K562 (cell line): ENCODE measurements around the gene FSTL4. TPM values are rescaled to one million over a fixed set of nuclear protein-coding genes. Genes with fewer than 3 reads are reported as not detected.
A peak's percentile ranks its signal among the peaks of the same experiment; 100 is the strongest.

Experiments used
- ATAC-seq: fragments of 200-7000 bp; cut with Tn5 transposase; 3 replicates; pipeline ENCODE4 v1.9.1; 2020; ENCODE audit warnings: moderate library complexity
- BruUV-seq: library from RNA; stranded (reverse); fragments of 400-500 nt; replicated peaks from 2 replicates; lab custom pipeline; 2021; lab: Mats Ljungman, UMichigan
- CTCF ChIA-PET: fragments of 300-600 bp; formaldehyde crosslinking; extraction: SDS; loops from one replicate; lab custom pipeline; 2021; ENCODE audit warnings: low intra/inter-chr PET ratio; lab: Yijun Ruan, JAX
- POLR2A ChIA-PET: fragments of 300-600, 350-650 bp; sonication (Branson Sonifier 250); formaldehyde crosslinking; extraction: SDS; loops from one replicate; lab custom pipeline; 2021; ENCODE audit warnings: antibody characterized with exemption, inconsistent platforms; lab: Yijun Ruan, JAX
- DNase-seq, 4 experiments: peaks; one replicate each; pipeline versions ENCODE4 v3.0.0 to v3.0.0-alpha.2; 2011 to 2018; ENCODE audit warnings: low spot score in 3 of 4, mixed read lengths in 3 of 4; ENCODE audit errors: extremely low read depth in 1 of 4
- FAIRE-seq: peaks from 2 replicates; lab custom pipeline; 2011; peaks lifted over from hg19 to GRCh38; lab: Jason Lieb, UNC
- H2AFZ ChIP-seq: 2 replicates; pipeline ENCODE4 v1.6.0; 2011; ENCODE audit warnings: low read depth, low read length, control low read depth, inconsistent platforms
- H3K27ac ChIP-seq: fragments of 200-600 bp; 3 replicates; pipeline ENCODE4 v1.8.0; 2011; ENCODE audit warnings: low read depth, mild to moderate bottlenecking, control low read depth, inconsistent platforms, low read length, moderate library complexity, mixed read lengths; ENCODE audit errors: extremely low read depth
- H3K27me3 ChIP-seq, 2 experiments: fragments of 300-600 bp in 1 of 2; 2 replicates in 1 of 2; 3 replicates in 1 of 2; pipeline versions ENCODE4 v1.6.0 to v1.8.0; 2011; ENCODE audit warnings: inconsistent platforms in 2 of 2, low read length in 2 of 2, mild to moderate bottlenecking in 1 of 2, mixed read lengths in 1 of 2, moderate library complexity in 1 of 2; ENCODE audit not compliant: control insufficient read depth in 2 of 2, insufficient read depth in 2 of 2
- H3K36me3 ChIP-seq: fragments of 300-600 bp; 3 replicates; pipeline ENCODE4 v1.8.0; 2011; ENCODE audit warnings: mild to moderate bottlenecking, low read length, inconsistent platforms; ENCODE audit not compliant: control insufficient read depth, insufficient read depth
- H3K4me1 ChIP-seq, 2 experiments: fragments of 200-600 bp in 1 of 2; replicated peaks in 1 of 2; 2 replicates in 1 of 2; 3 replicates in 1 of 2; pipeline versions ENCODE4 v1.5.1 to v1.8.0; 2011; ENCODE audit warnings: inconsistent platforms in 2 of 2, low read length in 2 of 2, mild to moderate bottlenecking in 1 of 2, mixed read lengths in 1 of 2, moderate library complexity in 1 of 2; ENCODE audit not compliant: control insufficient read depth in 2 of 2, insufficient read depth in 2 of 2
- H3K4me2 ChIP-seq: 2 replicates; pipeline ENCODE4 v1.6.1; 2011; ENCODE audit warnings: low read length, control low read depth, inconsistent platforms, mixed read lengths; ENCODE audit not compliant: insufficient read depth
- H3K4me3 ChIP-seq: fragments of 200-600 bp; sonication (generic), shearing (Covaris generic); 2 replicates; pipeline ENCODE4 v1.5.1; 2016; ENCODE audit warnings: control low read depth, inconsistent platforms
- H3K79me2 ChIP-seq: fragments of 200-600 bp; 3 replicates; pipeline ENCODE4 v1.8.0; 2011; ENCODE audit warnings: low read length, inconsistent platforms; ENCODE audit not compliant: control insufficient read depth, insufficient read depth
- H3K9ac ChIP-seq, 2 experiments: 2 replicates each; pipeline versions ENCODE4 v1.6.0 to v1.6.1; 2011; ENCODE audit warnings: low read depth in 2 of 2, low read length in 2 of 2, control low read depth in 1 of 2, inconsistent platforms in 1 of 2, mild to moderate bottlenecking in 1 of 2, mixed read lengths in 1 of 2; ENCODE audit not compliant: insufficient read depth in 1 of 2
- H3K9me1 ChIP-seq: one replicate; pipeline ENCODE4 v1.6.0; 2011; ENCODE audit warnings: inconsistent platforms, mild to moderate bottlenecking, low read length, moderate library complexity; ENCODE audit not compliant: control insufficient read depth, insufficient read depth
- H3K9me3 ChIP-seq: replicated peaks from 2 replicates; pipeline ENCODE4 v1.5.1; 2011; ENCODE audit warnings: low read depth, low read length, inconsistent platforms; ENCODE audit not compliant: control insufficient read depth, insufficient read depth
- H4K20me1 ChIP-seq: replicated peaks from 2 replicates; pipeline ENCODE4 v1.6.1; 2011; ENCODE audit warnings: low read length, inconsistent platforms, mixed read lengths; ENCODE audit not compliant: control insufficient read depth, insufficient read depth
- MIER1 ChIP-seq: fragments of 450-650 bp; IDR thresholded peaks from 2 replicates; pipeline ENCODE4 v1.6.1; 2016; ENCODE audit warnings: antibody characterized with exemption, mild to moderate bottlenecking, low read depth
- MYC ChIP-seq, 2 experiments: fragments of 250-450 bp in 1 of 2; sonication (Bioruptor Pico) in 1 of 2; IDR thresholded peaks; 2 replicates each; pipeline versions ENCODE4 v1.5.1 to v1.6.1; 2012 to 2021; ENCODE audit warnings: low read depth in 2 of 2, borderline replicate concordance in 1 of 2, improper control_type of control experiment in 1 of 2, low read length in 1 of 2, mild to moderate bottlenecking in 1 of 2, moderate library complexity in 1 of 2
- NR2C2 ChIP-seq, 2 experiments: fragments of 200-800 bp in 1 of 2; sonication (Bioruptor generic) in 1 of 2; sonication (generic) in 1 of 2; formaldehyde crosslinking in 1 of 2; IDR thresholded peaks; 2 replicates each; pipeline versions ENCODE4 v1.6.1 to v1.8.0; 2016 to 2022; ENCODE audit warnings: mild to moderate bottlenecking in 1 of 2, missing compliant biosample characterization in 1 of 2, missing genetic modification characterization in 1 of 2, missing genetic modification reagents in 1 of 2
- SETDB1 ChIP-seq: IDR thresholded peaks from one replicate; pipeline ENCODE4 v1.6.1; 2012; ENCODE audit warnings: low read length, control low read depth, inconsistent platforms
- ZNF274 ChIP-seq: IDR thresholded peaks from 2 replicates; pipeline ENCODE4 v1.6.1; 2011; ENCODE audit warnings: low read depth, mild to moderate bottlenecking, low read length, moderate library complexity, borderline replicate concordance
- WGBS: fragments of 100-300 bp; shearing (Covaris generic); methylation state at CpG from one replicate; pipeline ENCODE4 v1.1.6; 2016; ENCODE audit warnings: low coverage, mixed read lengths; ENCODE audit not compliant: insufficient coverage; ENCODE audit errors: missing lambda C conversion rate; 5-methylcytosine and 5-hydroxymethylcytosine counted together
- in situ Hi-C: fragments of 300-500 bp; cut with MboI; formaldehyde crosslinking; loops from 4 replicates; pipeline ENCODE4 v1.15.0; 2018; ENCODE audit warnings: inconsistent platforms, mixed read lengths
- intact Hi-C: fragments of 100-400 bp; cut with micrococcal nuclease; formaldehyde crosslinking; loops from 2 replicates; pipeline ENCODE4 v1.14.2; 2022
- polyA plus RNA-seq, 8 experiments: library from polyadenylated mRNA; depleted of rRNA in 4 of 8; stranded (reverse) in 5 of 8; unstranded in 3 of 8; fragments of >200 nt; fragmentation: Nextera tagmentation in 2 of 8; fragmentation: Illumina TruSeq in 1 of 8; extraction: Ambion mirVana in 2 of 8; extraction: Trizol in 1 of 8; gene quantifications; 2 replicates each; pipeline versions ENCODE4 v1.2.1 to v1.2.3, GENCODE V29; 2011 to 2014; ENCODE audit warnings: inconsistent platforms in 1 of 8, missing spikeins in 1 of 8
- total RNA-seq, 7 experiments: library from RNA; depleted of rRNA in 6 of 7; stranded (reverse); fragments of >200 nt in 6 of 7; fragmentation: Illumina TruSeq in 2 of 7; extraction: Trizol in 2 of 7; gene quantifications; 2 replicates each; pipeline versions ENCODE4 v1.2.1 to v1.2.3, GENCODE V29; 2011 to 2021; ENCODE audit warnings: low replicate concordance in 1 of 7
- TF ChIP-seq, protein P1 (sequence below), 2 experiments: fragments of 450-650 bp in 1 of 2; sonication (generic) in 1 of 2; formaldehyde crosslinking in 1 of 2; IDR thresholded peaks in 1 of 2; conservative IDR thresholded peaks in 1 of 2; 2 replicates each; pipeline versions ENCODE4 v1.6.1 to v1.8.1; 2016 to 2023; ENCODE audit warnings: mild to moderate bottlenecking in 2 of 2, moderate library complexity in 2 of 2, inconsistent platforms in 1 of 2, missing genetic modification reagents in 1 of 2
- TF ChIP-seq, protein P2 (sequence below): fragments of 250-450 bp; sonication (Bioruptor Pico); IDR thresholded peaks from 2 replicates; pipeline ENCODE4 v1.4.0; 2020; ENCODE audit warnings: mild to moderate bottlenecking

The FSTL4 gene
- total and polyA plus RNA-seq, 9 of the 15 experiments (the other 6 are each of a cell fraction or from before 2014, with no cell fraction given), result 0.08 to 0.18 (median 0.10) TPM; not detected in 5

GRCh38 chr5:133277744-133278143 lies 334.6 kb downstream of the FSTL4 start:
- POLR2A ChIA-PET, result interaction anchor here (0.6 to 1.1 kb wide), 4 partner anchors 15 to 146 kb away, joined by 3 to 4 read pairs (median 3); no protein-coding TSS in a partner anchor
- in situ Hi-C loops, result no loop called here
- no peaks in the 10 kb centered on the region for H3K9me1 ChIP-seq
- no peak overlapping the region for H3K27ac ChIP-seq
- H3K4me3 ChIP-seq, result no peak overlapping the region
- intact Hi-C loops, result no loop called here
- H3K36me3 ChIP-seq, result no peaks in the 10 kb centered on the region
- H3K4me2 ChIP-seq, result no peak overlapping the region; the same call in 1 of the 2 replicates
- no TSS peak for BruUV-seq
- H2AFZ ChIP-seq, result 0 out of 2 replicates have a peak overlapping the region, but pooled peaks have one; percentile 16
- no peak overlapping the region for H3K9ac ChIP-seq
- peaks cover 15 to 35% of the 10 kb centered on the region in 2 experiments; a peak in 4 of 5 replicates for H3K27me3 ChIP-seq
- no peaks in the 10 kb centered on the region for H3K9me3 ChIP-seq
- FAIRE-seq (no peak), DNase-seq (no peak), ATAC-seq (peak; percentile 40)
- H4K20me1 ChIP-seq, result 0 out of 2 replicates have a peak, but pooled peaks cover 2% of the 10 kb centered on the region
- CTCF ChIA-PET, result no interaction called here
- no peaks in the 10 kb centered on the region for H3K79me2 ChIP-seq
- H3K4me1 ChIP-seq, result no peaks in the 10 kb centered on the region; a peak in 1 of 5 replicates
- WGBS, result 9% methylated on average over 8 of the region's 8 CpGs
- TF ChIP-seq MIER1, result no peak
- TF ChIP-seq, protein P1, sequence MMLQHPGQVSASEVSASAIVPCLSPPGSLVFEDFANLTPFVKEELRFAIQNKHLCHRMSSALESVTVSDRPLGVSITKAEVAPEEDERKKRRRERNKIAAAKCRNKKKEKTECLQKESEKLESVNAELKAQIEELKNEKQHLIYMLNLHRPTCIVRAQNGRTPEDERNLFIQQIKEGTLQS (IDR thresholded peaks at IDR 0.05), result peak; percentile 46; the same call in 1 of the 2 replicates
- TF ChIP-seq, protein P1 (CRISPR knock-in tag; conservative IDR thresholded peaks at IDR 0.05), result no peak
- TF ChIP-seq, protein P2, sequence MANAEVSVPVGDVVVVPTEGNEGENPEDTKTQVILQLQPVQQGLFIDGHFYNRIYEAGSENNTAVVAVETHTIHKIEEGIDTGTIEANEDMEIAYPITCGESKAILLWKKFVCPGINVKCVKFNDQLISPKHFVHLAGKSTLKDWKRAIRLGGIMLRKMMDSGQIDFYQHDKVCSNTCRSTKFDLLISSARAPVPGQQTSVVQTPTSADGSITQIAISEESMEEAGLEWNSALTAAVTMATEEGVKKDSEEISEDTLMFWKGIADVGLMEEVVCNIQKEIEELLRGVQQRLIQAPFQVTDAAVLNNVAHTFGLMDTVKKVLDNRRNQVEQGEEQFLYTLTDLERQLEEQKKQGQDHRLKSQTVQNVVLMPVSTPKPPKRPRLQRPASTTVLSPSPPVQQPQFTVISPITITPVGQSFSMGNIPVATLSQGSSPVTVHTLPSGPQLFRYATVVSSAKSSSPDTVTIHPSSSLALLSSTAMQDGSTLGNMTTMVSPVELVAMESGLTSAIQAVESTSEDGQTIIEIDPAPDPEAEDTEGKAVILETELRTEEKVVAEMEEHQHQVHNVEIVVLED, result 0 out of 2 replicates have a peak, but pooled peaks have one; percentile 13
- no peak for TF ChIP-seq SETDB1
- TF ChIP-seq NR2C2 (CRISPR knock-in tag; IDR thresholded peaks at IDR 0.05), result no peak
- peak; percentile 19; the same call in 1 of the 2 replicates for TF ChIP-seq NR2C2 (tag; IDR thresholded peaks at IDR 0.05)
- TF ChIP-seq MYC (IDR thresholded peaks at IDR 0.05; ENCODE audit: low read depth, low read length), result peak; percentile 55; the same call in 1 of the 2 replicates
- TF ChIP-seq MYC (CRISPR knock-in tag; IDR thresholded peaks at IDR 0.05; ENCODE audit: borderline replicate concordance, low read depth), result no peak
- no peak for TF ChIP-seq ZNF274
